K562 (cell line): ENCODE data around the gene TMEM164. TPM values are rescaled to one million over a fixed set of nuclear protein-coding genes. Genes with fewer than 3 reads are reported as not detected.

Experiments
- ARID2 ChIP-seq: fragments of 450-650 bp; IDR thresholded peaks from 2 replicates; pipeline ENCODE4 v1.6.1; 2017; ENCODE audit warnings: antibody characterized with exemption, mild to moderate bottlenecking
- BMI1 ChIP-seq: fragments of 150-350 bp; IDR thresholded peaks from 2 replicates; pipeline ENCODE4 v1.6.1; 2014; ENCODE audit warnings: low read length
- CEBPZ ChIP-seq: fragments of 150-350 bp; IDR thresholded peaks from 2 replicates; pipeline ENCODE4 v1.6.1; 2014; ENCODE audit warnings: low read depth, mild to moderate bottlenecking, low read length, borderline replicate concordance
- ETS1 ChIP-seq: conservative IDR thresholded peaks from 2 replicates; pipeline ENCODE4 v1.6.1; 2011; ENCODE audit warnings: low read depth, mild to moderate bottlenecking, low read length; ENCODE audit not compliant: control insufficient read depth
- KHSRP ChIP-seq: fragments of 450-650 bp; IDR thresholded peaks from 2 replicates; pipeline ENCODE4 v1.6.1; 2017
- MYNN ChIP-seq, 2 experiments: sonication (generic); formaldehyde crosslinking in 1 of 2; IDR thresholded peaks; 2 replicates each; pipeline versions ENCODE4 v1.5.0 to v1.6.1; 2016 to 2020; ENCODE audit warnings: antibody characterized with exemption in 1 of 2, missing genetic modification reagents in 1 of 2
- NFXL1 ChIP-seq: fragments of 450-650 bp; formaldehyde crosslinking; IDR thresholded peaks from 2 replicates; pipeline ENCODE4 v1.4.0; 2021; ENCODE audit warnings: mild to moderate bottlenecking
- NRF1 ChIP-seq, 2 experiments: fragments of 450-650 bp; IDR thresholded peaks in 1 of 2; conservative IDR thresholded peaks in 1 of 2; 2 replicates each; pipeline ENCODE4 v1.6.1; 2014; ENCODE audit warnings: mild to moderate bottlenecking in 2 of 2
- RBM15 ChIP-seq: fragments of 200-400 bp; formaldehyde crosslinking; IDR thresholded peaks from 2 replicates; pipeline ENCODE4 v1.6.1; 2018; ENCODE audit warnings: mild to moderate bottlenecking, low read length, moderate library complexity; ENCODE audit not compliant: insufficient read depth
- SIN3B ChIP-seq: fragments of 450-650 bp; IDR thresholded peaks from 2 replicates; pipeline ENCODE4 v1.6.1; 2017; ENCODE audit warnings: low read depth, mild to moderate bottlenecking, moderate library complexity
- STAT6 ChIP-seq: sonication (generic); formaldehyde crosslinking; IDR thresholded peaks from 2 replicates; pipeline ENCODE4 v1.8.1; 2023; ENCODE audit warnings: mild to moderate bottlenecking, missing genetic modification reagents
- ZNF277 ChIP-seq: fragments of 250-450 bp; sonication (Bioruptor Pico); IDR thresholded peaks from 2 replicates; pipeline ENCODE4 v1.8.0; 2022; ENCODE audit warnings: inconsistent platforms, mild to moderate bottlenecking, moderate library complexity, borderline replicate concordance
- ZNF512 ChIP-seq: IDR thresholded peaks from 2 replicates; pipeline ENCODE4 v1.6.1; 2016; ENCODE audit warnings: missing genetic modification characterization, missing compliant biosample characterization
- polyA plus RNA-seq, 8 experiments: library from polyadenylated mRNA; depleted of rRNA in 4 of 8; stranded (reverse) in 5 of 8; unstranded in 3 of 8; fragments of >200 nt; fragmentation: Nextera tagmentation in 2 of 8; fragmentation: Illumina TruSeq in 1 of 8; extraction: Ambion mirVana in 2 of 8; extraction: Trizol in 1 of 8; gene quantifications; 2 replicates each; pipeline versions ENCODE4 v1.2.1 to v1.2.3, GENCODE V29; 2011 to 2014; ENCODE audit warnings: inconsistent platforms in 1 of 8, missing spikeins in 1 of 8
- total RNA-seq, 7 experiments: library from RNA; depleted of rRNA in 6 of 7; stranded (reverse); fragments of >200 nt in 6 of 7; fragmentation: Illumina TruSeq in 2 of 7; extraction: Trizol in 2 of 7; gene quantifications; 2 replicates each; pipeline versions ENCODE4 v1.2.1 to v1.2.3, GENCODE V29; 2011 to 2021; ENCODE audit warnings: low replicate concordance in 1 of 7
- TF ChIP-seq, protein P1 (sequence below): sonication (generic); formaldehyde crosslinking; IDR thresholded peaks from 2 replicates; pipeline ENCODE4 v1.8.0; 2022; ENCODE audit warnings: mild to moderate bottlenecking, missing genetic modification reagents
- TF ChIP-seq, protein P2 (sequence below): fragments of 450-650 bp; IDR thresholded peaks from one replicate; pipeline ENCODE4 v1.6.1; 2018; ENCODE audit warnings: mild to moderate bottlenecking, moderate library complexity; ENCODE audit not compliant: partially characterized antibody

TMEM164 gene
- total and polyA plus RNA-seq, 9 of the 15 experiments (the other 6 are each of a cell fraction or from before 2014, with no cell fraction given), result 2.4 to 57.3 (median 23.1) TPM

- TF ChIP-seq ETS1 (no peak), NRF1 (conservative IDR thresholded peaks at IDR 0.05 in 1 of 2, IDR thresholded peaks at IDR 0.05 in 1 of 2) (no peak), ZNF277 (CRISPR knock-in tag) (no peak), ARID2 (no peak), MYNN (IDR thresholded peaks at IDR 0.05) (peak; percentile 36; the same call in 1 of the 2 replicates), MYNN (CRISPR knock-in tag; IDR thresholded peaks at IDR 0.05) (no peak), BMI1 (no peak), STAT6 (CRISPR knock-in tag) (no peak), CEBPZ (no peak), SIN3B (no peak), RBM15 (no peak), KHSRP (no peak), ZNF512 (tag) (no peak), NFXL1 (CRISPR knock-in tag) (no peak)
- TF ChIP-seq, protein P1, sequence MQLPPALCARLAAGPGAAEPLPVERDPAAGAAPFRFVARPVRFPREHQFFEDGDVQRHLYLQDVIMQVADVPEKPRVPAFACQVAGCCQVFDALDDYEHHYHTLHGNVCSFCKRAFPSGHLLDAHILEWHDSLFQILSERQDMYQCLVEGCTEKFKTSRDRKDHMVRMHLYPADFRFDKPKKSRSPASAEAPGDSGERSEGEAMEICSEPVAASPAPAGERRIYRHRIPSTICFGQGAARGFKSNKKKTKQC (CRISPR knock-in tag), result no peak
- TF ChIP-seq, protein P2, sequence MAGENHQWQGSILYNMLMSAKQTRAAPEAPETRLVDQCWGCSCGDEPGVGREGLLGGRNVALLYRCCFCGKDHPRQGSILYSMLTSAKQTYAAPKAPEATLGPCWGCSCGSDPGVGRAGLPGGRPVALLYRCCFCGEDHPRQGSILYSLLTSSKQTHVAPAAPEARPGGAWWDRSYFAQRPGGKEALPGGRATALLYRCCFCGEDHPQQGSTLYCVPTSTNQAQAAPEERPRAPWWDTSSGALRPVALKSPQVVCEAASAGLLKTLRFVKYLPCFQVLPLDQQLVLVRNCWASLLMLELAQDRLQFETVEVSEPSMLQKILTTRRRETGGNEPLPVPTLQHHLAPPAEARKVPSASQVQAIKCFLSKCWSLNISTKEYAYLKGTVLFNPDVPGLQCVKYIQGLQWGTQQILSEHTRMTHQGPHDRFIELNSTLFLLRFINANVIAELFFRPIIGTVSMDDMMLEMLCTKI, result no peak
- TF ChIP-seq, all 486 proteins: peak for 13
Observed at GRCh38 chrX:110167952-110168451, 165.1 kb downstream of the TMEM164 start (continued).
